22Rv1 (cell line): Measurements from ENCODE around the gene STK39.

Experiments
- H3K27ac ChIP-seq: fragments of 450-650 bp; 2 replicates; pipeline ENCODE4 v1.5.1; 2017
- ZFX ChIP-seq: fragments of 450-650 bp; IDR thresholded peaks from 2 replicates; pipeline ENCODE4 v1.6.1; 2017; ENCODE audit warnings: antibody characterized with exemption, borderline replicate concordance
- TF ChIP-seq, protein P1 (sequence below): fragments of 450-650 bp; IDR thresholded peaks from 2 replicates; pipeline ENCODE4 v1.5.1; 2017; ENCODE audit warnings: mild to moderate bottlenecking

STK39 gene

DNA sequence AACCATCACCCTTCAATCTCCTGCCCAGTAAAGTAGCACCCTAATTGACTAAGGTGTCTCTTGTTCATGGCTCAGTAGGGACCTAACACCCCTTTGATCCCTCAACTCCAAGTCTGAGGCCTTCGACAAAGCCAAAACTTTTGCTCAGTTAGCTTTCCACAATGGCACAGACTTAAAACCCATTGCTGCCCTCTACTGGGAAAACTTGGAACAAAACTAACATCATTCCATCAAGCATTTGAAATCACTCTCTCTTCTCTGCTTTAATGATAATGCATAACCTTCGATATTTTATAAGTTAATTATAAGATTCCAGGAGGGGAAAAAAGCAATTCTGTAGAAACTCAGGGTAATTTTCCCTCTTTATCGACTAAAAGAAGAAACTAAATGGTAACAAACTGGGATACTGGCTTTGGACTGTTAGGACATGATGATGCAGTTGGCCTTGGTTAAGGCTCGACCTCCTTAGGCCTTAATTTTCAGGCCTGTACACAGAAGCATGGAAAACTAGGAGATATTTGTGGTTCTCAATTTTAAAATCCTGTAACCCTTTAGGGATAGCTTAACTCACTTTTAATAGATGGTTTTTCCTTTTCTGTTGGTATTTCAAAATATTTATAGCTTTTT lies 127.8 kb downstream of the STK39 start:
- TF ChIP-seq ZFX: no peak
- TF ChIP-seq, protein P1, sequence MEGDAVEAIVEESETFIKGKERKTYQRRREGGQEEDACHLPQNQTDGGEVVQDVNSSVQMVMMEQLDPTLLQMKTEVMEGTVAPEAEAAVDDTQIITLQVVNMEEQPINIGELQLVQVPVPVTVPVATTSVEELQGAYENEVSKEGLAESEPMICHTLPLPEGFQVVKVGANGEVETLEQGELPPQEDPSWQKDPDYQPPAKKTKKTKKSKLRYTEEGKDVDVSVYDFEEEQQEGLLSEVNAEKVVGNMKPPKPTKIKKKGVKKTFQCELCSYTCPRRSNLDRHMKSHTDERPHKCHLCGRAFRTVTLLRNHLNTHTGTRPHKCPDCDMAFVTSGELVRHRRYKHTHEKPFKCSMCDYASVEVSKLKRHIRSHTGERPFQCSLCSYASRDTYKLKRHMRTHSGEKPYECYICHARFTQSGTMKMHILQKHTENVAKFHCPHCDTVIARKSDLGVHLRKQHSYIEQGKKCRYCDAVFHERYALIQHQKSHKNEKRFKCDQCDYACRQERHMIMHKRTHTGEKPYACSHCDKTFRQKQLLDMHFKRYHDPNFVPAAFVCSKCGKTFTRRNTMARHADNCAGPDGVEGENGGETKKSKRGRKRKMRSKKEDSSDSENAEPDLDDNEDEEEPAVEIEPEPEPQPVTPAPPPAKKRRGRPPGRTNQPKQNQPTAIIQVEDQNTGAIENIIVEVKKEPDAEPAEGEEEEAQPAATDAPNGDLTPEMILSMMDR: peak; percentile 52
- H3K27ac ChIP-seq: peak overlapping the region; percentile 37; the same call in 1 of the 2 replicates

DNA sequence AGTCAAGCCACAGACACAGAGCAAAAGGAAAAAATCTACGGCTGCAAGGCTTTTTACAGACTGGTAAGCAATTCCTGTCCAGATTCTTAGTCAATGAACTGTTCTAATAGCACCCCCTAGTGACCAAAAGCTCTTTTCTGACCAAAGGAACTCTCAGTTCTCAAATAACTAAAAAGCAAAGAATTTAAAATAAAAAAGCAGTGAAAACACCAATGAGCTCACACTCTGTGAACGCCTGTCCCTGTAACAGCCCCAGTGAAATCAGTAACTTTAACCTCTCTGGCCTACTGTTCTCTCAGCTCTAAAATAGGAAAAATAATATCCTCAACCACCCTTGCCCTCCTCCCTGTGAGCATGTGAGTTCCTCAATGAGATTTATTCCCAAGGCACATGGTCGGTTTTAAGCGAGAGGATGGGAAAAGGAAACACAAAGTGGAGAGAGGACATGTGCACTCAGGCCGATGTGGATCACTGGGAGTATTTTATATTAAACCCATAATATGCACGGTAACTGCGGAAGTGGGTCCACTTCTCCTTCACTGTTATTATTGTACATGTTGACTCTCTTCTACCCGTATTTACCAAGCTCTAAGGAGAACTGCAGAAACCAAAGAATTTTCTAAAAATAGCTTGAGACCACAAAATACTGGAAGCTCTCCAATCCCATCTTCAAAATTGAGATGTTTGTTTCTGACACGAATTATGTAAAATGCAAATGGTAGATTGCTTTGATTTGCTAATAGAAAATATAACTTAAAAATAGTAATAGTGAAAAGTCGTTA lies 128.5 kb downstream of the STK39 start:
- peak overlapping the region; percentile 37; the same call in 1 of the 2 replicates for H3K27ac ChIP-seq
- TF ChIP-seq ZFX: no peak
- TF ChIP-seq, protein P1: peak; percentile 46

DNA sequence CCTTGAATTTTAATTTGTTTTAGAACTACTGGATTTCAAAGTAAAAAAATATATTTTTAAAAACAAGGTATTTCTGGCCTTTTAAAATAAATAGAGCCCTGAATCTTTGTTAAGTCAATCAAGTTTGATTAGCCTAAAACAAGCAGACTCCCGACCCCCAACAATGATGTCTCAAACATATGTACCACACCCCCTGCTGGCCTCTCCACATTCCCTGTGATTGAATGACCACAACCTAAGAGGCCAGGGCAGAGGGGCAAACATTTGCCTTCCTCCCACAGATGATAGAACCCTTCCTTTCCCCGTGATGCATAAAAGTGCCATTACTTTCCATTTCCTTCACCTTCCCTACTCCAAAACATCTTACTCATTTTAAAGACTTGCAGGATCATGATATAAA lies 130.9 kb downstream of the STK39 start:
- H3K27ac ChIP-seq: no peak overlapping the region
- TF ChIP-seq, protein P1: no peak
- TF ChIP-seq ZFX: no peak

DNA sequence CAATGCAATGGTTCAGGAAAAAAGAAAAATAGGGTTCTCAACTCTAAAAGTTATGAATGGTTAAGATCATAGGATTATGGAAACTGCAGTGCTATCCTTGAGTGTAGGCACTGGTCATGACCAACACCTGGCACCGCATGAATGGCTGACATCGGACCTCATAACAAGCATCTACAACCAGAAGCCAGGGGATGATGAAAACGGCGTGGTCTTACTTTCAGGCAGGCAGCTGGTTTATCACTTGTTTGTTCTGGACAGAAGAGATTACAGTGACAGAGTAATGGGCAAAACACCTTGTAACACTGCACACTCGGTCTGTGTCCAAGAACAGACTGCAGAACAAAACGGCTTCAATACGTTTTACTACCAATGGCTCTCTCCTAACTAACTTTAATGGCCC lies 132.8 kb downstream of the STK39 start:
- no peak overlapping the region for H3K27ac ChIP-seq
- no peak for TF ChIP-seq ZFX
- TF ChIP-seq, protein P1: no peak

DNA sequence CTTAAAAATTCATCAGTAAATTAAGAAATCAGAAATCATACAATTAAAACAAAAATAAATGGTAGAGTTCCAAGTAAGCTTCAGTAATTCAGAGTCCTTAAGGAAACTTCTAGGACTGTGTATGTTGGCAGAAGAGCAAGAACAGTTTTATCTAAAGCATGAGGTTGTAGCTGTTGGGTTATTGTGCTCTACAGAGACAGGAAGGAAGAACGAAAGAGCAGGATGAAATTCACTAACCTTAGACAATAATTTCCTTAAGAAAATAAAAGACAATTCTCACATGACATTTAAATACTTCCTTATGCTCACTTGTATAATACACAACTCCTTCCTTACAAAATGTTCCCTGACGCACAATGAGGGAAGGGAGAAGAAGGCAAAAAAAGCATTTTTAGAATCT lies 133.4 kb downstream of the STK39 start:
- no peak overlapping the region for H3K27ac ChIP-seq
- no peak for TF ChIP-seq ZFX
- TF ChIP-seq, protein P1: no peak

DNA sequence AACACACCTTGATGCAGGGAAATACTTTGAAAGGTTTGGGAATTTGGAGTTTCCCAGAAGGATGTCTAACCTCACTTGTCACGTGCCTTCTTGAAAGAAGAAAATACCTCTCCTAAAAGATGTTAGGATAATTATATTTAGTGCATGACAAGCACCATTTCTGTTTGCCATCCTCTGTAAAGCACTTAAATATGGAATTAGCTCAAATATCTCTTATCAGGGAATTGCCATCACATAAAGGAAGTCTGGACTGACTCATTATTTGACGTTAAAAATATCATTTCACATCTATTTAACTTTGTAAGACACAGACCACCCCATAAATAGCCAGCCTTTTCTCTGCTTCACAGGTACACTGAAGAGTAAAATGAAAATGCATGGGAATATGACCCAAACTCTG lies 140.1 kb downstream of the STK39 start:
- TF ChIP-seq, protein P1: no peak
- no peak for TF ChIP-seq ZFX
- no peak overlapping the region for H3K27ac ChIP-seq

DNA sequence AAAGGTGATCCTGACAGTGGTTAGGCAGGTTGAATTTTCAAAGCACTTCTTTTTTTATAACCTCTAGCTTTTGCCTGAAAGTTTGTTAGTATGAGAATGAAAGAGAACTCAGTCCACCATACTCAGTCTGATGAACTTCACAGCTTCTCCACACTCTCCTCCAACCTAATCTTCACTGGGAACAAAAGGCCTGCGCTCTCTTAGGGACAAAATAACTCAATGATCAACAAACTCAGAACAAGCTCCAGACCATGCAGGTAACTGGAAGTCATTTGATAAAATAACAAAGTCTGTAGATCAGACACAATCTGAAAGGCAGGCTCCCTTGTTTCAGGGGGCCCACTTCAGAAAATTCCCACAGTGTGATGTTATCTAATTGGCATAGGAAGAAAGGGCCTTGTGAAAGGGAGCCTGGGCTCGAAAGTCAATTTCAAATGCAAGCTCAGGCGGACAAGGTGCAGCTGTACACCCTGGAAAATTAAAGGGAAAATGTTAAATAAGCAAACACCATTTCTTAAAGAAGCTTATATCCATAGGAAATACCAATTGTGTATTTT lies 142.2 kb downstream of the STK39 start:
- TF ChIP-seq, protein P1: no peak
- TF ChIP-seq ZFX: no peak
- no peak overlapping the region for H3K27ac ChIP-seq
